Fibroblast of skin of left biceps (primary cell): ENCODE measurements around the gene PRR30.
"Not testable (repeated sequence)": the region's sequence is repeated elsewhere in the genome, so short reads cannot be mapped to it uniquely, and the experiment has no call there.

Experiments used
- DNase-seq, 2 experiments: peaks; one replicate each; pipeline ENCODE4 v3.0.0-alpha.2; 2013; ENCODE audit warnings: low read depth in 2 of 2

PRR30 gene

DNA sequence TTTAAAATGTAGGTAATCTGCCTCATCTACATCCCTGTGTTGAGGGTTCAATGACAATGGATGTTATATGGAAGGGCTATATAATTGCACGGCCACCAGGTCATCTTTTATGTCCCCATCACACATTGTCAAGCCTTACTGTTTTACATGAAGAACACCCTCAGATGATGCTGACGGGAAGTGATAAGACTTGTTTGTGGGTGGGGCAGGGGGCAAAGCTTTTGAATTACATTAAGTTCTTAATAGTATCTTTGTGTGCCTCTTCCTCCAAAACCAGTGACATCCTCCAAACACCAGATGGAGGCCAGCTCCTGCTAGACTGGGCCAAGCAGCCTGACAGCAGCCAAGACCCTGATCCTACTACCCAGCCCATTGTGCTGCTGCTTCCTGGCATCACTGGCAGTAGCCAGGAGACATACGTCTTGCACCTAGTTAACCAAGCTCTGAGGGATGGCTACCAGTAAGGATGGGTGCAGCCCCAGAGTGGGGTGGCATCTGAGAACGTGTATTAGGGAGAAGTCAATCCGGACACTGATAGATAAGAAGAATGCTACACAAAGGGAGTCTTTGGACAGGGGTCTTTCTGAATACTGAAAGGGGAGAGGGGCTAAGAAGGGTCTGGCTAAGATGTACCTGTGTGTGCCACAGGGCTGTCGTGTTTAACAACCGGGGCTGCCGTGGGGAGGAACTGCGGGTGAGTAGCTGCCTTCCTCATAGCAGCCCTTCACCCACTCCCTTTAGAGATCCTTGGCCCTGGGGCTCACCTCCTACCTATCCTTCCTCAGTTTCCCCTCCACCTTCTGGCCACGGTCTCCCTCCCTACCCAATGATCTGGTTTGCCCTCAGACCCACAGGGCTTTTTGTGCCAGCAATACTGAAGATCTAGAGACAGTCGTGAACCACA, 10.3 kb downstream of the PRR30 start:
- DNase-seq: no peak

- no peak for DNase-seq
Measured at GRCh38 chr2:27127883-27128667, 11.1 kb downstream of the PRR30 start.

GRCh38 chr2:27126252-27126710, 12.9 kb downstream of the PRR30 start:
- DNase-seq: no peak

- no peak for DNase-seq
Measured at GRCh38 chr2:27125104-27125503, 14.1 kb downstream of the PRR30 start.

- DNase-seq: no peak
Measured at GRCh38 chr2:27123302-27124150, 15.7 kb downstream of the PRR30 start, which contains the start of gene ABHD1. Gene ABHD1 (plus strand): TSS chr2:27123815. CDS start chr2:27123949, 134 bp downstream.

DNA sequence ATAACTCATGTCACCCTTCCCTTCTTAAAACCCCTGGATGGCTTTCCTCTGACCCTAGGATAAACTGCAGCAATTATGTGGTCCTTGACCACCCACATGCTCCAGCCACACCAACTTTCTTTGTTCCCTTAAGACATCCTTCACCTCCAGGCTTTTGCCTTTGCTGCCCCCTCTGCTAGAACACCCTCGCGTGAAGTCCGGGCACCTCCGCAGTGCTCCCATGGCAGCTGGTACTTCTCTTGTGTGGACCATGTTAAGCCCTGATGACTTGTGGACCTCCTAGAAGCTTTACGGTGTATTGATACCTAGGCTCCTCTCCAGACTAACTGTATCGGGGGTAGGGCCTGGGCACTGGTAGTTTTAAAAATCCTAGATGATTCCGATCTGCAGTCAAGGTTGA, 16.4 kb downstream of the PRR30 start:
- DNase-seq: no peak

DNA sequence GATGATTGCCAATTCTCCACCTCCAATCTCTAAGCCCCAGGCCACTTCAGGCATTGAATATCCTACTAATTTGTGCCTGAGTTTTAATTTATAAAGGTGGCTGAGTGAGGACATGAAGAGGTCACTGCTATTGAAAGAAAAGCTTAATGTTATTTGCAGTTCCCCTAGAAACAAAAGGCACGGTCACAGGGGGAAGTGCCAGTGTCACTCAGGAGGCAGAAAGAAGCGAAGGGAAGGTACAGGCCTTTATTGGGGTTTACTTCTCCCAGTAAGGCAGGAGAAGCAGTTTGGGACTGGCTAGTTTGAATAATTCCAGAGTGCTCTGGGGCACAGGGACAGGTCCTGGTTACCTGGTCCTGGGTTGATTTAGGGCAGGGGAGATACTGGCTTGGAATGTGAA, 17.3 kb downstream of the PRR30 start:
- no peak for DNase-seq

GRCh38 chr2:27119330-27119670, 19.9 kb downstream of the PRR30 start:
- DNase-seq: not testable (repeated sequence)

GRCh38 chr2:27118525-27119329, 20.5 kb downstream of the PRR30 start, which contains the start of gene CGREF1:
Gene CGREF1 (minus strand): TSS chr2:27119128. CDS start chr2:27104366, 14,762 bp downstream.
- no peak for DNase-seq

DNA sequence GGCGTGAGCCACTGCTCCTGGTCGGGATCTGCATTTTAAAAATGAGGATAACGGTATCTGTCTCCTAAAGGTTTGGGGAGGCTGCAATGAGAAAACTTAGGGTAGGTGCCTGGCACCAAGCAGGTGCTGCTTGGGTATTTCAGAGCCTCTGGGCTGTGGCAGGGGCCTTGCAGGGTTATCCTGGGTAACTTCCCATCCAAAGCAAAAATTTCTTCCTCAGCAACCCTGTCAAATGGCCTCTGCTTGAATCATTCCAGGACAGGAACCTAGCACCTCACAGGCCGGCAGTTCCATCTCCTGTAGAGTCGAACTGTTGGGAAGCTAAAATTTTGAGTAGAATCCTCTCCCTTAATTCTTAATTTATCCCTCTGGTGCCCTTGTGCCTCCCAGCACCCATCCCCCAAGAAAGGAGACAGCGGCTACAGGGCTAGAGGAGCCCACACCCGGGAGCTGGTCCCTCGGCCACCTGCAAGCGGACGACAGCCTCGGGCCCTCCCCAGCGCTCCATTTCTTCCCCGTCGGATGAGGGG, 21.1 kb downstream of the PRR30 start:
- DNase-seq: no peak

DNA sequence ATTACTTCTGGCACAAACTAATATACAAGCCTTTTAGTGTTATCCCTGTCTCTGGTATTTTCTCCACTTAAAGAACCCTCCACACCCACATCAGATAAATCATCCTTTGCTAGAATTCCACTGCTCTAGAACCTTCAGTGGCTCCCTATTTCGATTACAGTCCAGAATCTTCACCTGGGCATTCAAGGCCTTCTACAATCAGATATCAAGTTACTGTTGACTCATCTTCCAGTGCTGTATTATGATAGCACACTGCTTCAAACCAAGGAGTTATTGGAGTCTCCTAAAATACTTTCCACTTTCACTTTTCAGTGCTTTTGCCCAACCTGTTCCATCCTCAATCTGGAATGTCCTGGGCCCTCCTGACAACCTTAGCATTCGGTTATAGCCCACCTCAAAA, 23.7 kb downstream of the PRR30 start:
- DNase-seq: no peak

DNA sequence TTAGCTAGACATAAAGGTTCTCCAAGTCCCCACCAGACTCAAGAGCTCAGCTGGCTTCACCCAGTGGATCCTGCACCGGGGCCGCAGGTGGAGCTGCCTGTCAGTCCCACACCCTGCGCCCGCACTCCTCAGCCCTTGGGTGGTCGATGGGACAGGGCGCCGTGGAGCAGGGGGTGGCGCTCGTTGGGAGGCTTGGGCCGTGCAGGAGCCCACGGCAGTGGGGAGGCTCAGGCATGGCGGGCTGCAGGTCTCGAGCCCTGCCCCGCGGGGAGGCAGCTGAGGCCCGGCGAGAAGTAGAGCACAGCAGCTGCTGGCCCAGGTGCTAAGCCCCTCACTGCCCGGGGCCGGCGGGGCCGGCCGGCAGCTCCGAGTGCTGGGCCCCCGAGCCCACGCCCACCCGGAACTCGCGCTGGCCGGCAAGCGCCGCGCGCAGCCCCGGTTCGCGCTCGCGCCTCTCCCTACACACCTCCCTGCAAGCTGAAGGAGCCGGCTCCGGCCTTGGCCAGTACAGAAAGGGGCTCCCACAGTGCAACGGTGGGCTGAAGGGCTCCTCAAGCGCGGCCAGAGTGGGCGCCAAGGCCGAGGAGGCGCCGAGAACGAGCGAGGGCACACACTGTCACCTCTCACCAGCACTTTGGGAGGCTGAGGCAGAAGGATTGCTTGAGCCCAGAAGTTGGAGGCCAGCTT, 27.7 kb downstream of the PRR30 start:
- not testable (repeated sequence) for DNase-seq

- not testable (repeated sequence) for DNase-seq
Measured at GRCh38 chr2:27110603-27111352, 28.4 kb downstream of the PRR30 start.

DNA sequence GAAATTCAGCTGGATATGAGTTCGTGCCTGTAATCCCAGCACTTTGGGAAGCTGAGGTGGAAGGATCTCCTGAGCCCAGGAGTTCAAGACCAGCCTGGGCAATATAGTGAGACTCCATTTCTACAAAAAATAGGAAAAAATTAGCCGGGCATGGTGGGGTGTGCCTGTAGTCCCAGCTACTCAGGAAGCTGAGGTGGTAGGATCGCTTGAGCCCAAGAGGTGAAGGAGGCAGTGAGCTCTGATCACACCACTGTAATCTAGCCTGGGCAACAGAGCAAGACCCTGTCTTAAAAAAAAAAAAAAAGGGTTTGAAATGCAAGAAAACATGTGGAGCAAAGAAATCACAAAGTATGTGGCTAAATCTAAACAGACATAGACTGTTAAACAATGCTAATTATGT, 30.1 kb downstream of the PRR30 start:
- no peak for DNase-seq

DNA sequence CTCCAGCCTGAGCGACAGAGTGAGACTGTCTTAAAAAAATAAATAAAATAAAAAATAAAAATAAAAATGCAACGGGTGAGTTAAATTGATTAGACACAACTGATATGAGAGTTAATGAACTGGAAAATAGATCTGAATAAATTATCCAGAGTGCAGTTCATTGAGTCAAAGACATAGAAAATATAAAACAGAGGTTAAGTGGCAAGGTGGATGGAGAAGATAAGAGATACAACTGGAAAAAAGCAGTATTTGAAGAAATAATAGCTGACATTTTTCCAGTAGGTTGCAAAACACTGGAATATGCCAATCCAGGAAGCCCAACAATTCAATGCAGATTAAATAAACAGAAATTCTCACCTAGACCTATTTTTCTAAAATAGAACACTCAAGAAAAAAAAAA, 31.0 kb downstream of the PRR30 start:
- DNase-seq: no peak

GRCh38 chr2:27105981-27106380, 33.2 kb downstream of the PRR30 start:
- DNase-seq: no peak

DNA sequence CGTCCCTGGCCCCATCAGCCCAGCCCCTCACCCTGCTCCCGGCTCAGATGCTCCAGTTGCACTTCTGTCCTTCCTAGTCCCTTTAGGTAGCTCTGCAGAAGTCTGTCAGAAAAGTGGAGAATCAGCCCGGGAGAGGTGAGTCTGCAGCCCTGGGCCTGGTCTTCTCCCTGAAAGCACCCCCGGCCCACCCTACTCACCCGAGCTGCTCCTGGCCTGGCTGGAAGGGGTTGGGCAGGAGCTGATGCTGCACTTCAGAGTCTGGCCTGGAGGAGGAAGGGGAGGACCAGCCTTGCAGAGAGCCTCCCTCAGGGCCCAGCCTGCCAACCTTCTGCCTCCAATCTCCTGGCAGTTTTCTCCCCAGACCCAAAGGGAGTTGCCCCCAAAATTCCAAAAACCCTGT, 36.9 kb downstream of the PRR30 start:
- no peak for DNase-seq

DNA sequence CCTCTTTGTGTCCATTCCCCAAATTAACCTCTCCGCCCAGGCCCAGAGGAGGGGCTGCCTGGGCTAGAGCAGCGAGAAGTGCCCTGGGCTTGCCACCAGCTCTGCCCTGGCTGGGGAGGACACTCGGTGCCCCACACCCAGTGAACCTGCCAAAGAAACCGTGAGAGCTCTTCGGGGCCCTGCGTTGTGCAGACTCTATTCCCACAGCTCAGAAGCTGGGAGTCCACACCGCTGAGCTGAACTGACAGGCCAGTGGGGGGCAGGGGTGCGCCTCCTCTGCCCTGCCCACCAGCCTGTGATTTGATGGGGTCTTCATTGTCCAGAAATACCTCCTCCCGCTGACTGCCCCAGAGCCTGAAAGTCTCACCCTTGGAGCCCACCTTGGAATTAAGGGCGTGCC, 39.2 kb downstream of the PRR30 start:
- DNase-seq: no peak

GRCh38 chr2:27099334-27099955, 39.8 kb downstream of the PRR30 start:
- DNase-seq: no peak
